Stimulated activated CD4-positive, alpha-beta T cell treated with anti-CD3 and anti-CD28 coated beads, Interleukin-1b, Interleukin-23, amount 100 ng/mL, for 24 hours (primary cell): ENCODE results near the gene PIBF1.
A peak's percentile ranks its signal among the peaks of the same experiment; 100 is the strongest.

Source experiments
- DNase-seq, 4 experiments: peaks; one replicate each; pipeline ENCODE4 v3.0.0-alpha.2; 2020; ENCODE audit warnings: low read depth in 4 of 4, low spot score in 1 of 4

Gene PIBF1

DNA sequence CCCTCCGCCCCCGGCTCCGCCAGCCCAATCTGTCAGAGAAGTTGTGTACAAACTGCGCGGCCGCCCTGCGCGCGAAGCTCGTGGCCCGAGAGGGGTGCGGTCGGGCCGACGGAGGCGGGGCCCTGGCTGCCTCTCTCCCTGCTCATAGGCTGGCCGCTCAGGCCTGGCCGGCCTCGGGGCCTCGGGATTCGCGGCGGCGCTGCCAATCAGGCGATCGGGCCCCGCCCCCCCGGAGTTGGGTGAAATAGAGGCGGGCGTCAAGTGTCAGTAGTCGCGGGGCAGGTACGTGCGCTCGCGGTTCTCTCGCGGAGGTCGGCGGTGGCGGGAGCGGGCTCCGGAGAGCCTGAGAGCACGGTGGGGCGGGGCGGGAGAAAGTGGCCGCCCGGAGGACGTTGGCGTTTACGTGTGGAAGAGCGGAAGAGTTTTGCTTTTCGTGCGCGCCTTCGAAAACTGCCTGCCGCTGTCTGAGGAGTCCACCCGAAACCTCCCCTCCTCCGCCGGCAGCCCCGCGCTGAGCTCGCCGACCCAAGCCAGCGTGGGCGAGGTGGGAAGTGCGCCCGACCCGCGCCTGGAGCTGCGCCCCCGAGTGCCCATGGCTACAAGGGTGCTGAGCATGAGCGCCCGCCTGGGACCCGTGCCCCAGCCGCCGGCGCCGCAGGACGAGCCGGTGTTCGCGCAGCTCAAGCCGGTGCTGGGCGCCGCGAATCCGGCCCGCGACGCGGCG is 277.0 kb downstream of the PIBF1 start, which contains the start of gene KLF5:
KLF5 (plus strand) TSS at position 270 of the 724 bp plus-strand sequence; CDS start at position 593, 323 bp downstream.
- peak; percentile 88 to 96 (median 91) for DNase-seq

- peak in 2 of 4 experiments; percentile 9 to 27 for DNase-seq
Measured at GRCh38 chr13:73059460-73060250, 277.7 kb downstream of the PIBF1 start.

DNA sequence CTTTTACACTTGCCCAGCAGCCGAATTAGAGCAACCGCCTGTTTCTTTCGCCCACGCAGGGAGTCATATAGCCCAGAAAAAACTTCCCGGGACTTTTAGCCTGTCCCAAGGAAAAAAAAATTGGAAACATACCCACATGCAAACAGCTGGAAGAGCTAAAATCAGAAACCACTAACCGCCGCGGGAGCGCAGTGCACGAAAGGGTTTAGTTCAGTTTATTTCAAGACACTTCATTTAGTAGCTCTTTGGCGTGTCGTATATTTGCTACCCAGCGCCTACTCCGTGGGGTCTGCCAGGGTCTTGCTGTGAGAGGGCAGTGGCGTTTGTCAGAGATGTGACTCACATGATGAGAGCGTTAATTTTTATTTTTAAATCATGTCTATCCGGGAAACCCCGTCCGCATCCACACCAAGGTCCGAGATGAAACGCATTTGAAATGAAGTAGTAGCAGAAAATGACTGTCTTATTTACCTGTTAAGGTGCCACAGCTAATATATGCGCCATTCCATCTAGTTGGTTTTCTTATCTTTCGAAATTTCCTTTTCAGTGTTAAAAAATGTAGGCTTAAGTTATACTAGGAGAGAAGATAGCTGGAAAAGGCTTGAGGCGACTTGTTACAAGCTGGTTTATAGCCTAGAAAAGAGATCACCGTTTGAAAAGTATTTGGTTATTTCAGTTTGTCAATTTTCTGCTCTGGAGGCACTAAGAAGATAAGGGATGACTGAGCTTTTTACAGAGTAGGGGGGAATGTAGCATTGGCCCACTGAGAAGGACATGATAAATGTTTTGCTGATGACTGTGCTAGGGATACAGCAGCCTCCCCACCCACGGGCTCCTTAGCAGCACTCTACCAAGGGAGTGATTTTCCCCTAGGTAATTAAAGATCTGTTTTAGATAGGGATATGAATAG is 278.6 kb downstream of the PIBF1 start:
- DNase-seq, result no peak

- no peak for DNase-seq
Measured at GRCh38 chr13:73061473-73061872, 279.5 kb downstream of the PIBF1 start.

GRCh38 chr13:73061876-73062275 is 279.9 kb downstream of the PIBF1 start:
- no peak for DNase-seq

DNA sequence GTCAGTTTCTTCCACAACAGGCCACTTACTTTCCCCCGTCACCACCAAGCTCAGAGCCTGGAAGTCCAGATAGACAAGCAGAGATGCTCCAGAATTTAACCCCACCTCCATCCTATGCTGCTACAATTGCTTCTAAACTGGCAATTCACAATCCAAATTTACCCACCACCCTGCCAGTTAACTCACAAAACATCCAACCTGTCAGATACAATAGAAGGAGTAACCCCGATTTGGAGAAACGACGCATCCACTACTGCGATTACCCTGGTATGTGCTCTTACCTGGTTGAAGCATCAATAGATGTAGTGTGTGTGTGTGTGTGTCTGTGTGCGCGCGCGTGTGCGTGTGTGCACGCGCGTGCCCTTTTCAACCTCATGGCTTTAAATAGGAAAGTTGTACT is 280.5 kb downstream of the PIBF1 start:
- DNase-seq, result no peak

- no peak for DNase-seq
Measured at GRCh38 chr13:73063166-73063565, 281.2 kb downstream of the PIBF1 start.

GRCh38 chr13:73065036-73065435 is 283.1 kb downstream of the PIBF1 start:
- no peak for DNase-seq

DNA sequence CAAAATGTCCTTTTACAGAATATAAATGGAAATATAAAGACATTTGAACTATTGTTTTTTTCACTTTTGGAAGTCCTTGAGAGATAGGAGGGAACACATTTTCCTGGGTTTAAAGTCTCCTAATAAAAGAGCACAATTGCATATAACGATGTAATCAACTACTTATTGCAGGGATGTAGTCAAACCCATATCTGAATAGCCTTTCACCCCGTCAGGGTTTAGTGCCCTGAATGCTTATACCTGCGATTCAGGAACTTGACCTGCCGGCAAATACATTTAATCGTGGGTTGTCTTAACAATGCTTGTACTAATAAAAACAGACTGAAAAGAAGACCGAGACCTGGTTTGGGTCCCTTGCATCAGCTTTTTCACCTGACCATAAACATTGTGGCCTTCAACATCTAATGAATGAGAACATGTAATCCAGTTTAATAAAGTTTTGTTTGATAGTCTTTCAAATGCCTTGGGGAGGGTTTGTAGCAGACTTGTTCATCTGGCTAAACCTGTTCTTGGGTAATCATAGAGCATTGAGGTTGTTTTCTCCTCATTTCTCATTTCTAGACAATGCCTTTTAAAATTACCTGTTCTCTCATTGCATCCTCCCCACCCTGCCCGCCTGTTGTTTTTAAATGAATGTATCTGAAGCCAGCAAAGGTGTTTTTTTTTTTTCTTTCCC is 283.9 kb downstream of the PIBF1 start:
- no peak for DNase-seq
